Fibroblast of the aortic adventitia (primary cell): ENCODE data around the gene TIMM44. TPM values are rescaled to one million over a fixed set of nuclear protein-coding genes. Genes with fewer than 3 reads are reported as not detected.
A peak's percentile ranks its signal among the peaks of the same experiment; 100 is the strongest.
"Not testable (repeated sequence)": the region's sequence is repeated elsewhere in the genome, so short reads cannot be mapped to it uniquely, and the experiment has no call there.

Experiments used
- DNase-seq: peaks from one replicate; pipeline ENCODE4 v3.0.0-alpha.2; 2010; ENCODE audit warnings: low read depth
- H3K4me3 ChIP-seq: 2 replicates; pipeline ENCODE4 v1.5.1; 2011; ENCODE audit warnings: low read depth, mild to moderate bottlenecking, control low read depth, low read length, moderate library complexity
- CTCF ChIP-seq: IDR thresholded peaks from 2 replicates; pipeline ENCODE4 v1.5.1; 2011; ENCODE audit warnings: mild to moderate bottlenecking, low read length, control low read depth, inconsistent platforms; ENCODE audit not compliant: insufficient read depth
- total RNA-seq: library from RNA; depleted of rRNA; stranded (reverse); fragments of >200 nt; gene quantifications from 2 replicates; pipeline ENCODE4 v1.2.3, GENCODE V29; 2012; ENCODE audit warnings: low replicate concordance

The TIMM44 gene
- total RNA-seq, 1 donor: 40.7 TPM

DNA sequence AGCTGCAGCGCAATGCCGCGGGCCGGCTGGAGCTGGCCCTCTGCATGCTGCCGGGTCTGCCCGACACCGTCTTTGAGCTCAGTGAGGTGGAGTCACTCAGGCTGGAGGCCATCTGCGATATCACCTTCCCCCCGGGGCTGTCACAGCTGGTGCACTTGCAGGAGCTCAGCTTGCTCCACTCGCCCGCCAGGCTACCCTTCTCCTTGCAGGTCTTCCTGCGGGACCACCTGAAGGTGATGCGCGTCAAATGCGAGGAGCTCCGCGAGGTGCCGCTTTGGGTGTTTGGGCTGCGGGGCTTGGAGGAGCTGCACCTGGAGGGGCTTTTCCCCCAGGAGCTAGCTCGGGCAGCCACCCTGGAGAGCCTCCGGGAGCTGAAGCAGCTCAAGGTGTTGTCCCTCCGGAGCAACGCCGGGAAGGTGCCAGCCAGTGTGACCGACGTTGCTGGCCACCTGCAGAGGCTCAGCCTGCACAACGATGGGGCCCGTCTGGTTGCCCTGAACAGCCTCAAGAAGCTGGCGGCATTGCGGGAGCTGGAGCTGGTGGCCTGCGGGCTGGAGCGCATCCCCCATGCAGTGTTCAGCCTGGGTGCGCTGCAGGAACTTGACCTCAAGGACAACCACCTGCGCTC, 43.6 kb downstream of the TIMM44 start:
- H3K4me3 ChIP-seq: no peak overlapping the region
- no peak for DNase-seq
- TF ChIP-seq CTCF: no peak

GRCh38 chr19:7898967-7899366, 44.5 kb downstream of the TIMM44 start:
- no peak for DNase-seq
- H3K4me3 ChIP-seq: no peak overlapping the region
- no peak for TF ChIP-seq CTCF

- no peak for TF ChIP-seq CTCF
- no peak overlapping the region for H3K4me3 ChIP-seq
- no peak for DNase-seq
Measured at GRCh38 chr19:7897292-7897691, 46.2 kb downstream of the TIMM44 start.

DNA sequence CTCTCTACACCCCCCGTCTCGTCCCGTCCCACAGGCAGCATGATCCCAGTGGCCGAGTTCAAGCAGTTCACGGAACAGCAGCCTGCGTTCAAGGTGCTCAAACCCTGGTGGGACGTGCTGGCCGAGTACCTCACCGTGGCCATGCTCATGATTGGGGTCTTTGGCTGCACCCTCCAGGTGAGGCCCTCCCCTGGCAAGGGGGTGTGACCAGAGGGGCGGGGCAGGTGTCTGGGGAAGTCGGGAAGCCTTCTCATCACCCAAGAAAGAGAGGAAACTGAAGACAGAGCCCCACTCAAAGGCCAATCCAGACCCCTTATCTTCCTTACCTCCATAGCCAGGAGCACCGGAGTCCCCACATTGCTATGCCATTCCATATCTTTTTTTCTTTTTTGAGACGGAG, 47.9 kb downstream of the TIMM44 start:
- TF ChIP-seq CTCF: no peak
- DNase-seq: no peak
- no peak overlapping the region for H3K4me3 ChIP-seq

DNA sequence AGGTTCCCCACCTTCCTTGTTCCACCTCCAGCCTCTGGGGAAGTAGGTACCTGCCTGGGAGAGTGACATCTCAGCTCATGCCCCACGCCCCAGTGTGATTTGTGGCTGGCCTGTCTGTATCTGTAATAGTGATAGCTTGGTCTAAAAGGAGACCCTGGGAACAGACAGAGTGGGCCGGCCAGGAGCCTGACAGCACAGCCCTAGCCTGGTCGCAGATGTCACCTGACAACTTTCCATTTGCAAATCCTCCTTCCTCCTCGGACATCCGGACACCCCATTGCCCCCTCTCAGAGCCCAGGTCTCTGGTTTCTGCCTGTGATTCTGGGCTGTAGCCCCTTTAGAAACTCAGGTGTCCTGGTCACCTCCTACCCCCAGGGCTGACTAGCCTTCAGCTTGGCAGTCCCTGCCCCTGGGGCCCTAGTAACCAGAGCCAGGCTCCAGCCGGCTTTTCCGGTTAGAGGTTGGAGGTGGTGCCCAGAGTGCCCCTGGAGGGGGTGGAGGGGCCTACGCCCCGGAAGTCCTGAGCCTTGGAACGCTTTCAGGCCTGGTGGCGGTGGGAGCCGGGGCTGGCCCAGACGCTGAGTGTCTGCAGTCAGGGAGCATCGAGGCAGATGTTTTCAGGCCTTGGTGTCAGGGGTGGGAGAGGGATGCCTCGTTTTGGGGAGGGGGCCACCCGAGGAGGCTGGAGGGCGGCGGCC, 48.7 kb downstream of the TIMM44 start:
- no peak overlapping the region for H3K4me3 ChIP-seq
- no peak for DNase-seq
- TF ChIP-seq CTCF: no peak

- not testable (repeated sequence) for DNase-seq, H3K4me3 ChIP-seq
Measured at GRCh38 chr19:7893362-7894101, 49.9 kb downstream of the TIMM44 start.

- TF ChIP-seq CTCF: no peak
- peak overlapping the region; percentile 75 for H3K4me3 ChIP-seq
- DNase-seq: no peak
Measured at GRCh38 chr19:7888826-7889217, 54.6 kb downstream of the TIMM44 start.
